Ishikawa (cell line): ENCODE data around the gene PRSS27.

ENCODE experiments used
- CEBPB ChIP-seq: IDR thresholded peaks from 2 replicates; pipeline ENCODE4 v1.6.1; 2012
- CREB1 ChIP-seq: IDR thresholded peaks from 2 replicates; pipeline ENCODE4 v1.6.1; 2012; ENCODE audit warnings: low read depth
- EGR1 ChIP-seq: IDR thresholded peaks from 2 replicates; pipeline ENCODE4 v1.6.1; 2012
- EP300 ChIP-seq: IDR thresholded peaks from 2 replicates; pipeline ENCODE4 v1.6.1; 2012; ENCODE audit warnings: borderline replicate concordance
- FOXM1 ChIP-seq: IDR thresholded peaks from 2 replicates; pipeline ENCODE4 v1.6.1; 2012; ENCODE audit warnings: low read depth, borderline replicate concordance
- MAX ChIP-seq: IDR thresholded peaks from 2 replicates; pipeline ENCODE4 v1.6.1; 2012
- NFIC ChIP-seq: IDR thresholded peaks from 2 replicates; pipeline ENCODE4 v1.6.1; 2012
- RAD21 ChIP-seq: IDR thresholded peaks from 2 replicates; pipeline ENCODE4 v1.6.1; 2012; ENCODE audit warnings: low read depth
- REST ChIP-seq: IDR thresholded peaks from 2 replicates; pipeline ENCODE4 v1.6.1; 2012; ENCODE audit warnings: low read depth, mild to moderate bottlenecking
- TAF1 ChIP-seq: IDR thresholded peaks from 2 replicates; pipeline ENCODE4 v1.6.1; 2012; ENCODE audit warnings: low read depth, mild to moderate bottlenecking
- TCF12 ChIP-seq: IDR thresholded peaks from 2 replicates; pipeline ENCODE4 v1.6.1; 2012; ENCODE audit warnings: low read depth
- TEAD4 ChIP-seq: IDR thresholded peaks from 2 replicates; pipeline ENCODE4 v1.6.1; 2012
- USF1 ChIP-seq: IDR thresholded peaks from 2 replicates; pipeline ENCODE4 v1.6.1; 2012
- YY1 ChIP-seq: IDR thresholded peaks from 2 replicates; pipeline ENCODE4 v1.6.1; 2012; ENCODE audit warnings: low read depth
- ZBTB7A ChIP-seq: IDR thresholded peaks from 2 replicates; pipeline ENCODE4 v1.6.1; 2012; ENCODE audit warnings: low read depth

The PRSS27 gene

GRCh38 chr16:2715064-2715463 is 5.0 kb downstream of the PRSS27 start:
- no peak for TF ChIP-seq ZBTB7A
- TF ChIP-seq TCF12, result no peak
- no peak for TF ChIP-seq USF1
- TF ChIP-seq NFIC, result no peak
- no peak for TF ChIP-seq EGR1
- no peak for TF ChIP-seq YY1
- no peak for TF ChIP-seq TEAD4
- no peak for TF ChIP-seq FOXM1
- TF ChIP-seq RAD21, result no peak
- TF ChIP-seq CREB1, result no peak
- TF ChIP-seq TAF1, result no peak
- no peak for TF ChIP-seq CEBPB
- TF ChIP-seq REST, result no peak
- no peak for TF ChIP-seq MAX

- TF ChIP-seq CEBPB (no peak), TAF1 (no peak), TCF12 (no peak), USF1 (no peak), FOXM1 (no peak), EGR1 (no peak), ZBTB7A (no peak), RAD21 (no peak), REST (no peak), NFIC (no peak), CREB1 (no peak), MAX (no peak)
These were observed 5.8 kb downstream of the PRSS27 start for GRCh38 chr16:2713985-2714774.

GRCh38 chr16:2713523-2713922 is 6.5 kb downstream of the PRSS27 start:
- TF ChIP-seq TEAD4, result no peak
- no peak for TF ChIP-seq YY1
- TF ChIP-seq EP300, result no peak
- TF ChIP-seq ZBTB7A, result no peak
- no peak for TF ChIP-seq FOXM1
- no peak for TF ChIP-seq EGR1
- no peak for TF ChIP-seq NFIC
- no peak for TF ChIP-seq RAD21
- no peak for TF ChIP-seq MAX
- no peak for TF ChIP-seq TCF12
- TF ChIP-seq TAF1, result no peak
- TF ChIP-seq CREB1, result no peak
- no peak for TF ChIP-seq REST
- no peak for TF ChIP-seq USF1
- TF ChIP-seq CEBPB, result no peak

GRCh38 chr16:2712546-2712945 is 7.5 kb downstream of the PRSS27 start:
- TF ChIP-seq TEAD4 (no peak), TCF12 (no peak), REST (no peak), EP300 (no peak), USF1 (no peak), CREB1 (no peak), YY1 (no peak), FOXM1 (no peak)
